ENCODE measurements around the gene PPP2R2B.

- TF ChIP-seq POLR2A (IDR thresholded peaks at IDR 0.05; ENCODE audit: low read depth, low read length) (no peak), CEBPB (IDR thresholded peaks at IDR 0.05; ENCODE audit: low read depth, low read length) (no peak), MXI1 (IDR thresholded peaks at IDR 0.05; ENCODE audit: borderline replicate concordance, low read depth, low read length) (no peak), CTCF (conservative IDR thresholded peaks at IDR 0.05; ENCODE audit: low read depth, low read length) (no peak), RAD21 (IDR thresholded peaks at IDR 0.05; ENCODE audit: low read length) (no peak), MAFK (IDR thresholded peaks at IDR 0.05; ENCODE audit: low read depth, low read length) (no peak), USF2 (IDR thresholded peaks at IDR 0.05; ENCODE audit: low read depth, low read length) (no peak)
Observed at GRCh38 chr5:146852089-146852488, 26.5 kb downstream of the PPP2R2B start.
